Activated CD4-positive, alpha-beta T cell treated with anti-CD3 and anti-CD28 coated beads, Interleukin-2, Interleukin-6, amounts not matched to agents 100 ng/mL and 50 ng/mL, durations not matched to agents 16 hours and 8 hours (primary cell): ENCODE measurements around the gene DNAH17.
A peak's percentile ranks its signal among the peaks of the same experiment; 100 is the strongest.
"Not testable (repeated sequence)": the region's sequence is repeated elsewhere in the genome, so short reads cannot be mapped to it uniquely, and the experiment has no call there.

ENCODE experiments used
- DNase-seq: peaks from one replicate; pipeline ENCODE4 v3.0.0-alpha.2; 2020

Gene DNAH17

GRCh38 chr17:78474614-78475146 is 102.5 kb downstream of the DNAH17 start:
- DNase-seq = peak; percentile 47

GRCh38 chr17:78473951-78474613 is 103.1 kb downstream of the DNAH17 start:
- no peak for DNase-seq

GRCh38 chr17:78472035-78472905 is 104.9 kb downstream of the DNAH17 start:
- no peak for DNase-seq

DNA sequence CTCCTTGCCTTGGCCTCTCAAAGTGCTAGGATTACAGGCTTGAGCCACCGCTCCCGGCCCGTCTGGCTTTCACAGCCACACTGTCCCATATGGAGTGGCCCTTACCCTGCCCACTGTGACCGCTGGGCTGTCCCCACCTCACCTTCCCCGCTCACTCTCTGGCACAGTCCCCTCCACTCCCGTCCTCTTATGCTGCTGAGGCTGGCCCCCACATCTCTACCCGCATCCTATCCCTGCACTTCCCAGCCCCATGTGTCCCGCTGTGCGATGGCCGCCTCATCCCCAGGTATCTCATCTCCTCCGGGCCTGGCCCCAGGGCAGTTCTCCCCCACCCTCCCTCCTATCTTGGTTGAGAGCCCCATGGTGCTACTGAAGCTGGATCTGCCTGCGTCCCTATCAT is 105.6 kb downstream of the DNAH17 start:
- no peak for DNase-seq

- DNase-seq = no peak
Observed at GRCh38 chr17:78469443-78469842, 107.8 kb downstream of the DNAH17 start.

GRCh38 chr17:78468366-78468765 is 108.8 kb downstream of the DNAH17 start:
- no peak for DNase-seq

DNA sequence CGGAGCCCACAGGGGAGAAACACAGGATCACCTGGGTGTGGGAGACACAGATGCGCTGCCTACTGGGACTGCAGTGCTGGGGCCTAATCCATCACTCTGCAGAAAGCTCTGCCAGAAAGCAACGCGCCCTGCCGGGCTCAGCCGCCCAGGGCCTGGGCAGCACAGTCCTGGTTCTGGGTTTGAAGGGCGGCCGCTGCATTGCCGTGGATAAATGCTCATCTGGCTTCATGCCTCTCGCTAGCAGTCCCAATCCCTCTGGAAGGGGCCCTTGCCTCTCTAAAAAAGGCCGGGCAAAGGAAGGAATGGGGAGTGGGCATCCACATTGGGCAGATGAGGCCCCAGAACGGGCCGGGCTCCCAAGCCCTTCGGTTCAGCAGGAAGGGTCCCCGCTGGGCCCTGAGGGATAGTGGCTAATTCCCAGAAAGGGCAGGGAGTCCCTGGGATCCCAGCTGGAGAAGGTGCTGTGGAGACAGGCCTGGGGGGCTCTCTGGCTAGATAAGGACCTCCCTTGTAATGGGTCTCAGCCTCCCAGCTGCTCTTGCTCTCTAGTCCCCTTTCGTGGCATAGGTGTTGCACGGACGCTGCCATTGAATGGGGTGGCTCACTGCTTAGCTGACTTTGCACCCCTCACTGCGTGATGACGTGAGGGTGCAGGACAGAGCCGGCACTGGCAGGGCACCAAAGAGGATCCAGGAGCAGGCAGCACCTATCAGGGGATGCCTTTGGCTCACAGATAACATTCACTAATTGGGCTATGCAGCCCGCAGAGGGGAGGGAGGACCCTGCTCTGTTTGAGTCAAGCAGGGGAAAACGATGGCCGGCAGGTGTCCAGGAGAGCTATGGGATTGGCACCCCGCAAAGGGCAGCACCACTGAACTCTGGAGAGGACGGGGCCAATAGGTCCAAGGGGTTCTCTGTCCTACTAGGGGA is 110.1 kb downstream of the DNAH17 start:
- DNase-seq = no peak

- not testable (repeated sequence) for DNase-seq
Observed at GRCh38 chr17:78466109-78466785, 110.9 kb downstream of the DNAH17 start.

DNA sequence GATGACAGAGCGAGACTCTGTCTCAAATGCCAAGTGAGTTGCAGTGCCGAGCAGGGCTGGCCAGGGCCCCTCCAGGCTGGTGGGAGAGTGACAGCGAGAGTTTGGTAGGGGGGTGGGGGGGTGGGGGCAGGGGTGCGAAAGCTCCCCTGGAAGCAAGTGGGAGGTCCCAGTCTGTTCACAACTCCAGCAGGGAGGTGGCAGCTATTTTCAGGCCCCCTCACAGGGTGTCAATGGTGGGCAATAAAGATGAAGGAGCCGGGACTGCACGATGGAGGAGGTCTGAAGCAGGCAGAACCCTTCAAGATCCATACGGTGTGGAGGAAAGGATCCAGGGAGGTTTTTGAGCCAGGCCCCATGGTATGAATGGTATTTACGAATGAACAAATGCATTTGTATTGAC is 115.0 kb downstream of the DNAH17 start:
- no peak for DNase-seq

- DNase-seq = no peak
Observed at GRCh38 chr17:78461799-78462053, 115.5 kb downstream of the DNAH17 start.

- no peak for DNase-seq
Observed at GRCh38 chr17:78460951-78461798, 116.0 kb downstream of the DNAH17 start.

DNA sequence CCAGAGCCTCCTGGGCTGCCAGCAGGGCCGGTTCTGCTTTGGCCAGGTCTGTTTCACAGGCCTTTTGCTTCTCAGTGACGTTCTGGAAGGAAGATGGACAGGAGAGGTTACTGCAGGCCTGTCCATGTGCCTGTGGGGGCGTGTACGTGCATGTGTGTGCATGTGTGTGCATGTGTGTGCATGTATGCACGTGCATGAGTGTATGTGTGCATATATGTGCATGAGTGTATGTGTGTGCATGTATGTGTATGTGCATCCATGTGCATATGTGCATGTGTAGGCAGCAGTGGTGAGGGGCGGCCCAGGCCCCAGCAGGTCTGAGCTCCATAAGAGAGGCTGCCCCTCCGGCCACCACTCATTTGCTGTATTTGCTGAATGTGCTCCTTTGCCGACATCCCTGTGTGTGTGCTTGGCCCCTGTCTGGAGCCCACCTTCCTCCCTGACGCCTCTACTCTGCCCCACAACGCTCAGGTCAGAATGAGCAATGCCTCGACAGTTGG is 117.0 kb downstream of the DNAH17 start:
- DNase-seq = no peak

- DNase-seq = no peak
Observed at GRCh38 chr17:78459696-78460095, 117.5 kb downstream of the DNAH17 start.

DNA sequence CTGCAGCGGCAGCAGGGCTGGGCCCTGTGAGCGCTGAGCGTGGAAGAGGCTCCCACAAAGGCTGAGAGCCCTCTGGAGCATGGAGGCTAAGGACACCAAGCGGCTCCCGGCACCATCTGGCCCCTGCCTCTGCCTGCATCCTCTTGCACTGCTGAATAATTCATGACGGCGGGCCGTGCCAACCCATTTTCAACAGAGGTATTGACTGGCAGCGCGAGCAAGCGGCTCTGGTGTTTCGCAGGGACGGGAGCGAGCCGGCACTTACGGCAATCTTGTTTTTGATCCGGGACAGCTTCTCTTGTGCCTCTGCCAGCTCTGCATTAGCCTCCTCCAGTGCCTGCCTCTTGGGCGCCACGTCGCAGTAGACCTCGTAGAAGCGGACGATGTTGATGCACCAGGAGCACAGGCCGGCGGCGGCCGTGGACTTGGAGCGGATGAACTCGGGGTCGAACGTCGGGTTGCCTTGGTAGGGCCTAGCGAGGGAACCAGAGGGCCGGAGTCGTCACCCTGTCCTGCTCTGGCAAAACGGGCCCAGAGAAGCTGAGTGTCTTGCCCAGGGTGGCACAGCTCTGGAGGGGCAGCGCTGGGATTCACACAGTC is 118.4 kb downstream of the DNAH17 start:
- no peak for DNase-seq

GRCh38 chr17:78458091-78458490 is 119.1 kb downstream of the DNAH17 start:
- no peak for DNase-seq

GRCh38 chr17:78454346-78454745 is 122.8 kb downstream of the DNAH17 start:
- DNase-seq = no peak

DNA sequence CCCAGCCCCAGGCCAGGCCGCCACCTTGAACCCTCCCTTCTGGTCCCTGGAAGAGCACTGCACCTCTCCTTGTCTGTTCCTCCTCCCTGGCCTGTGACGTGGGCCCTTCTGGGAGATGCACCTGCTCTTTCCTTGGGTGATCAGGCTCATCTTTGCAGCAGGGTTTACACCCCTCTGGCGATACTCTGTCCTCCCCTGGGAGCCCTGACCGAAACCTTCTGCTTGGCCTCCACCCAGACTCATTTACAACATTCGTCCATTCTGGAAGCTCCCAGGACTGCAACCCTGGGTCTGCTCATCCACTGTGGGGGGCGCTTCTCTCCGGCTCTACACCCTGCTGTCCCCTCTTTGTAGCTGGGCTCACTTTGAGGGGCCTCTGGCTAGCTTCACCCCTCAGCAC is 125.4 kb downstream of the DNAH17 start:
- DNase-seq = no peak

GRCh38 chr17:78450696-78451345 is 126.4 kb downstream of the DNAH17 start:
- no peak for DNase-seq

GRCh38 chr17:78449983-78450595 is 127.1 kb downstream of the DNAH17 start:
- DNase-seq = no peak
